Ureter (tissue), 1 donor: ENCODE measurements around the gene MS4A6A. TPM values are rescaled to one million over a fixed set of nuclear protein-coding genes. Genes with fewer than 3 reads are reported as not detected.
"Not testable (repeated sequence)": the region's sequence is repeated elsewhere in the genome, so short reads cannot be mapped to it uniquely, and the experiment has no call there.

Experiments
- DNase-seq: peaks from one replicate; pipeline ENCODE4 v3.0.0-alpha.2; 2020; ENCODE audit warnings: low spot score
- total RNA-seq: library from RNA; stranded (reverse); gene quantifications from one replicate; pipeline ENCODE4 v1.2.4, GENCODE V29; 2023
- donor health status: DM: yes; HTN: yes; CAD: no.

The MS4A6A gene
- total RNA-seq, 1 donor from 2014 or later, result 51.1 TPM

GRCh38 chr11:60183591-60184205, 815 bp upstream of the MS4A6A start:
- no peak for DNase-seq

GRCh38 chr11:60175860-60176275, 7.0 kb downstream of the MS4A6A start:
- DNase-seq, result no peak

GRCh38 chr11:60172011-60172410, 10.9 kb downstream of the MS4A6A start:
- DNase-seq, result no peak

- no peak for DNase-seq
Observed at GRCh38 chr11:60170566-60170965, 12.3 kb downstream of the MS4A6A start.

GRCh38 chr11:60169264-60169915, 13.5 kb downstream of the MS4A6A start:
- DNase-seq, result no peak

- DNase-seq, result no peak
Observed at GRCh38 chr11:60168306-60168705, 14.6 kb downstream of the MS4A6A start.

GRCh38 chr11:60165951-60166350, 16.9 kb downstream of the MS4A6A start:
- no peak for DNase-seq

- DNase-seq, result no peak
Observed at GRCh38 chr11:60165538-60165937, 17.3 kb downstream of the MS4A6A start.

- DNase-seq, result no peak
Observed at GRCh38 chr11:60164550-60165075, 18.3 kb downstream of the MS4A6A start.

GRCh38 chr11:60161766-60162165, 21.1 kb downstream of the MS4A6A start:
- no peak for DNase-seq

- DNase-seq, result no peak
Observed at GRCh38 chr11:60161107-60161506, 21.8 kb downstream of the MS4A6A start.

- no peak for DNase-seq
Observed at GRCh38 chr11:60159868-60160267, 23.0 kb downstream of the MS4A6A start.

- DNase-seq, result no peak
Observed at GRCh38 chr11:60159284-60159683, 23.6 kb downstream of the MS4A6A start.

- DNase-seq, result no peak
Observed at GRCh38 chr11:60158636-60159035, 24.2 kb downstream of the MS4A6A start.

GRCh38 chr11:60155931-60156330, 27.0 kb downstream of the MS4A6A start:
- no peak for DNase-seq

GRCh38 chr11:60152727-60153126, 30.2 kb downstream of the MS4A6A start:
- not testable (repeated sequence) for DNase-seq

GRCh38 chr11:60150279-60150678, 32.6 kb downstream of the MS4A6A start:
- no peak for DNase-seq

GRCh38 chr11:60145677-60146076, 37.2 kb downstream of the MS4A6A start:
- DNase-seq, result no peak

- no peak for DNase-seq
Observed at GRCh38 chr11:60143768-60144167, 39.1 kb downstream of the MS4A6A start.

GRCh38 chr11:60133917-60134316, 49.0 kb downstream of the MS4A6A start:
- DNase-seq, result no peak

GRCh38 chr11:60131912-60132311, 51.0 kb downstream of the MS4A6A start:
- DNase-seq, result no peak

- no peak for DNase-seq
Observed at GRCh38 chr11:60130496-60130895, 52.4 kb downstream of the MS4A6A start.

- DNase-seq, result no peak
Observed at GRCh38 chr11:60129853-60130252, 53.0 kb downstream of the MS4A6A start.
